MM.1S (cell line): ENCODE results near the gene IL1F10.

Experiments used
- DNase-seq: peaks from one replicate; pipeline ENCODE4 v3.0.0-alpha.2; 2015
- H2AFZ ChIP-seq: fragments of 300-600 bp; sonication (generic); 2 replicates; pipeline ENCODE4 v1.6.0; 2016; ENCODE audit warnings: antibody characterized with exemption, low read length
- H3F3A ChIP-seq: fragments of 300-600 bp; sonication (generic); 2 replicates; pipeline ENCODE4 v1.6.1; 2016; ENCODE audit warnings: mild to moderate bottlenecking, antibody characterized with exemption, low read length, moderate library complexity, mixed read lengths; ENCODE audit not compliant: insufficient read depth
- H3K27ac ChIP-seq: fragments of 300-600 bp; sonication (generic); 2 replicates; pipeline ENCODE4 v1.5.1; 2016; ENCODE audit warnings: mild to moderate bottlenecking, low read length
- H3K27me3 ChIP-seq: fragments of 300-600 bp; sonication (generic); replicated peaks from 2 replicates; pipeline ENCODE4 v1.6.0; 2016; ENCODE audit warnings: low read length; ENCODE audit not compliant: insufficient read depth
- H3K36me3 ChIP-seq: fragments of 300-600 bp; sonication (generic); replicated peaks from 2 replicates; pipeline ENCODE4 v1.6.1; 2016; ENCODE audit warnings: mild to moderate bottlenecking, low read length, mixed read lengths; ENCODE audit not compliant: insufficient read depth
- H3K4me1 ChIP-seq: fragments of 300-600 bp; sonication (generic); 2 replicates; pipeline ENCODE4 v1.6.1; 2016; ENCODE audit warnings: low read length, mixed read lengths
- H3K4me2 ChIP-seq: fragments of 300-600 bp; sonication (generic); 2 replicates; pipeline ENCODE4 v1.6.0; 2016; ENCODE audit warnings: low read depth, low read length
- H3K4me3 ChIP-seq: fragments of 300-600 bp; sonication (generic); 2 replicates; pipeline ENCODE4 v1.5.1; 2016; ENCODE audit warnings: low read length, mixed read lengths
- H3K79me2 ChIP-seq: fragments of 300-600 bp; sonication (generic); 2 replicates; pipeline ENCODE4 v1.6.1; 2016; ENCODE audit warnings: mixed run types, low read length, mixed read lengths
- H3K9ac ChIP-seq: fragments of 300-600 bp; sonication (generic); 2 replicates; pipeline ENCODE4 v1.6.1; 2016; ENCODE audit warnings: low read length, mixed read lengths
- H3K9me2 ChIP-seq: fragments of 300-600 bp; sonication (generic); replicated peaks from 2 replicates; pipeline ENCODE4 v1.6.1; 2016; ENCODE audit warnings: mild to moderate bottlenecking, low read length, mixed read lengths; ENCODE audit not compliant: insufficient read depth
- H3K9me3 ChIP-seq: fragments of 300-600 bp; sonication (generic); replicated peaks from 2 replicates; pipeline ENCODE4 v1.6.1; 2016; ENCODE audit warnings: mild to moderate bottlenecking, low read length, mixed read lengths; ENCODE audit not compliant: insufficient read depth
- H4K20me1 ChIP-seq: fragments of 300-600 bp; sonication (generic); 2 replicates; pipeline ENCODE4 v1.6.1; 2016; ENCODE audit warnings: mild to moderate bottlenecking, low read length, moderate library complexity, mixed read lengths; ENCODE audit not compliant: insufficient read depth
- CTCF ChIP-seq: fragments of 300-600 bp; sonication (generic); IDR thresholded peaks from 2 replicates; pipeline ENCODE4 v1.5.1; 2016; ENCODE audit warnings: antibody characterized with exemption, low read length, mixed read lengths
- EZH2 ChIP-seq: fragments of 300-600 bp; sonication (generic); optimal IDR thresholded peaks from 2 replicates; pipeline ENCODE3; 2017; ENCODE audit warnings: low read depth, mild to moderate bottlenecking, antibody characterized with exemption, low read length, mixed read lengths
- EZH2phosphoT487 ChIP-seq: fragments of 300-600 bp; sonication (generic); IDR thresholded peaks from 2 replicates; pipeline ENCODE4 v1.6.1; 2018; ENCODE audit warnings: antibody characterized with exemption, low read length

IL1F10 gene

DNA sequence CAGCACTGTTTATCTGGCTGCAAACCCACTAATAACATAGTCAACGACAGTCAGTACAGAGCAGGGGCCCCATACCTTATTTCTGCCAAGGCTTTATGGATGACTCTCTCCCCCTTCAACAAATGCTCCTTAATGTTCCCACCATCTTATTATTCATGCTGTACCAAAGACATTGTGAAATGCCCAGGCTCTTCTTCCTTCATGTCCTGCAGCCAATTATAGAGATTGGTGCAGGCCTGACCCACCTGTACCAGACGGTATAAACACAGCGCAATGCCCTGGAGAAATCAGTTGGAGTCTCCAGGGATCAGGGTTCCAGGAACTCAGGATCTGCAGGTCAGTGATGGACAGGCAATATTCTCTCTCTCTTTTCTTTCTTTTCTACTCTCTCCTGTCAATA lies at the start of gene IL1F10:
Gene IL1F10 (plus strand): TSS at position 290 of the 400 bp plus-strand sequence. CDS start 4,769 bp downstream, outside the sequence.
- H2AFZ ChIP-seq = no peak within 1 kb of the TSS
- H3K9me3 ChIP-seq = no peaks in the 10 kb centered on the region
- no peak within 1 kb of the TSS for H3K9ac ChIP-seq
- no peaks in the 10 kb centered on the region for H3K36me3 ChIP-seq
- no peaks in the 10 kb centered on the region for H4K20me1 ChIP-seq
- no peaks in the 10 kb centered on the region for H3K79me2 ChIP-seq
- TF ChIP-seq EZH2phosphoT487 = no peak
- H3K27ac ChIP-seq = no peak within 1 kb of the TSS
- no peaks in the 10 kb centered on the region for H3K27me3 ChIP-seq
- H3K4me2 ChIP-seq = no peak within 1 kb of the TSS
- no peaks in the 10 kb centered on the region for H3F3A ChIP-seq
- H3K4me1 ChIP-seq = peaks cover 7% of the 10 kb centered on the region
- no peaks in the 10 kb centered on the region for H3K9me2 ChIP-seq
- H3K4me3 ChIP-seq = no peak within 1 kb of the TSS
- no peak for DNase-seq

- Histone ChIP-seq H4K20me1 (no peaks in the 10 kb centered on the region), H3K9me3 (no peaks in the 10 kb centered on the region), H3K27me3 (no peaks in the 10 kb centered on the region), H3K9ac (no peak overlapping the region), H3F3A (no peaks in the 10 kb centered on the region), H3K79me2 (no peaks in the 10 kb centered on the region), H3K4me1 (no peaks in the 10 kb centered on the region), H2AFZ (no peak overlapping the region), H3K9me2 (0 out of 2 replicates have a peak, but pooled peaks cover 3% of the 10 kb centered on the region), H3K27ac (no peak overlapping the region), H3K4me2 (no peak overlapping the region), H3K4me3 (no peak overlapping the region), H3K36me3 (no peaks in the 10 kb centered on the region)
- TF ChIP-seq EZH2 = no peak
- TF ChIP-seq CTCF = no peak
- no peak for TF ChIP-seq EZH2phosphoT487
- DNase-seq = no peak
Measured at GRCh38 chr2:113018509-113018908, 49.3 kb upstream of the IL1F10 start.

DNA sequence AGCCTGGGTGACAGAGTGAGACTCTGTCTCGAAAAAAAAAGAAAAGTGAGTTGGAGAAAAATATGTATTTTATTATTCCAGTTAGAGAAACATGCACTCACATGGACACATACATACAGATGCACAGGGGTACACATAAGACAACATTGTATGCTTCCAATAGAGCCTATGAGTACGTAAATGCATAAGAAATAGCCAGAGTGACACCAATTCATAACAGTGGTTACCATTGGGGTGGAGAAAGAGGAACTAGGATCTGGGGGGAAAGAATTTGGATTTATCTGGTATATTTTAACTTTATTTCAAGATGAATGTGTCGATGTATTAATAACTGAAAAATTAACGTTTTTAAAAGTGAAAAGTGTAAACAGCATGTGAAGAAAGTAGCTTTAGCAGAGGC lies 46.5 kb upstream of the IL1F10 start:
- Histone ChIP-seq H3K4me2 (no peak overlapping the region), H3K79me2 (no peaks in the 10 kb centered on the region), H3K4me1 (no peaks in the 10 kb centered on the region), H3K36me3 (no peaks in the 10 kb centered on the region), H3K27me3 (no peaks in the 10 kb centered on the region), H3K27ac (no peak overlapping the region), H3K4me3 (no peak overlapping the region), H4K20me1 (no peaks in the 10 kb centered on the region), H3K9ac (no peak overlapping the region), H2AFZ (no peak overlapping the region), H3K9me3 (no peaks in the 10 kb centered on the region), H3F3A (no peaks in the 10 kb centered on the region), H3K9me2 (0 out of 2 replicates have a peak, but pooled peaks cover 3% of the 10 kb centered on the region)
- DNase-seq = no peak
- TF ChIP-seq EZH2phosphoT487 (no peak), EZH2 (no peak), CTCF (no peak)

- TF ChIP-seq EZH2phosphoT487 = no peak
- no peak for TF ChIP-seq CTCF
- no peak for TF ChIP-seq EZH2
- H4K20me1 ChIP-seq = no peaks in the 10 kb centered on the region
- no peak for DNase-seq
- H2AFZ ChIP-seq = no peak overlapping the region
- H3K4me2 ChIP-seq = no peak overlapping the region
- H3K79me2 ChIP-seq = no peaks in the 10 kb centered on the region
- H3F3A ChIP-seq = no peaks in the 10 kb centered on the region
- no peaks in the 10 kb centered on the region for H3K9me2 ChIP-seq
- no peak overlapping the region for H3K9ac ChIP-seq
- no peaks in the 10 kb centered on the region for H3K27me3 ChIP-seq
- no peak overlapping the region for H3K27ac ChIP-seq
- H3K4me1 ChIP-seq = no peaks in the 10 kb centered on the region
- H3K4me3 ChIP-seq = no peak overlapping the region
- H3K36me3 ChIP-seq = no peaks in the 10 kb centered on the region
- H3K9me3 ChIP-seq = no peaks in the 10 kb centered on the region
Measured at GRCh38 chr2:113024764-113025163, 43.0 kb upstream of the IL1F10 start.
